H1 (cell line): ENCODE data around the gene TMEM255B. TPM values are rescaled to one million over a fixed set of nuclear protein-coding genes. Genes with fewer than 3 reads are reported as not detected.

Experiments used
- ASH2L ChIP-seq: fragments of 200-600, 300-600 bp; sonication (generic); IDR thresholded peaks from one replicate; pipeline ENCODE4 v1.7.1; 2017; ENCODE audit warnings: low read length
- CEBPB ChIP-seq: IDR thresholded peaks from 2 replicates; pipeline ENCODE4 v1.6.1; 2012; ENCODE audit warnings: low read depth, low read length
- KDM5A ChIP-seq: fragments of 200-600 bp; IDR thresholded peaks from 2 replicates; pipeline ENCODE4 v1.7.1; 2012; ENCODE audit warnings: mild to moderate bottlenecking, low read length, inconsistent platforms, mixed read lengths
- PHF8 ChIP-seq: fragments of 200-600 bp; sonication (generic); conservative IDR thresholded peaks from 2 replicates; pipeline ENCODE4 v1.7.1; 2012; ENCODE audit warnings: low read depth, mild to moderate bottlenecking, inconsistent platforms, low read length, moderate library complexity
- RAD21 ChIP-seq, 2 experiments: IDR thresholded peaks in 1 of 2; conservative IDR thresholded peaks in 1 of 2; 2 replicates each; pipeline ENCODE4 v1.6.1; 2011; ENCODE audit warnings: low read depth in 2 of 2, low read length in 2 of 2, improper control_type of control experiment in 1 of 2, inconsistent platforms in 1 of 2, mild to moderate bottlenecking in 1 of 2, moderate library complexity in 1 of 2
- SP4 ChIP-seq: IDR thresholded peaks from 2 replicates; pipeline ENCODE4 v1.6.1; 2012; ENCODE audit warnings: low read length, inconsistent platforms
- SRF ChIP-seq: IDR thresholded peaks from 2 replicates; pipeline ENCODE4 v1.6.1; 2011; ENCODE audit warnings: mild to moderate bottlenecking, low read depth, low read length, moderate library complexity
- TBP ChIP-seq: IDR thresholded peaks from 2 replicates; pipeline ENCODE4 v1.6.1; 2011; ENCODE audit warnings: low read depth, low read length, improper control_type of control experiment
- polyA plus RNA-seq, 7 experiments: library from polyadenylated mRNA; depleted of rRNA in 3 of 7; stranded (reverse) in 5 of 7; unstranded in 2 of 7; fragments of >200 nt in 5 of 7; fragments of 200-250 nt in 2 of 7; gene quantifications; 1 replicate in 5 of 7; 2 replicates in 1 of 7; 4 replicates in 1 of 7; pipeline versions ENCODE4 v1.2.1 to v1.2.3, GENCODE V29; 2011 to 2013; ENCODE audit warnings: missing spikeins in 2 of 7, mixed read lengths in 2 of 7
- total RNA-seq: library from RNA; stranded (reverse); fragmentation: NEBNext Ultra II Directional; extraction: Animal tissue kit (Norgen Biotek cat#: 25700); gene quantifications from 2 replicates; pipeline ENCODE4 v1.2.1, GENCODE V29; 2021
- TF ChIP-seq, protein P1 (sequence below): fragments of 300-600 bp; sonication (generic); IDR thresholded peaks from 2 replicates; pipeline ENCODE4 v1.7.1; 2012; ENCODE audit warnings: low read length, moderate library complexity, mild to moderate bottlenecking, inconsistent platforms; ENCODE audit not compliant: insufficient replicate concordance

TMEM255B gene
- total and polyA plus RNA-seq, 2 of the 8 experiments (the other 6 are each of a cell fraction or from before 2014, with no cell fraction given) = 3.4 to 4.4 TPM

DNA sequence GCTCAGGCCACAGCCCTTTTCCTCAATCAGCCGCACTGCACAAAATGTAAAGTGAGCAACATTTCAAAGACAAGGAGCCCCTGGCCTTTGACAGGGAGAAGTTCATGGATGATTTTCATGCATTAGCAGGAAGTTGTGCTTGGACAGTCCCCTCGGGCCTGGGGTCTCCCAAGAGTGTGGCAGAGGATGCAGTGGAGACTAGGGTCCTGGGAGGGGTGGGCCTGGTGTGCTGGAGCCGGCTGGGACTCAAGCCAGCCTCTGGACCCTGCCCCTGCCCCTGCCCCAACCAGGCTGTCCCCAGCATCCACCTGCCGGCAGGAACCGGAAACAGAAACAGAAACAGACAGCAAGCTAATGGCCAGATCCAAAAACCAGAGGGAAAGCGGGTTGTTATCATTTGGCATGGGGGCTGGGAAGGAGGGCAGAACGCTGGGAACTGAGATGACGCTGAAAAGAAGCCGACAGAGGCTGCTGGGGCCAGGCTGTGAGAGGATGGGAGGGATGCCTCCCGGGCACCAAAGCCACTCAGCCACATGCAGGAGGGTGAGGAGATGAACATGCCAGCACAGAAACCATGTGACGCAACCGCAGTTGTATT is 102.5 kb downstream of the TMEM255B start (continued):
- no peak for TF ChIP-seq ASH2L
- no peak for TF ChIP-seq RAD21 (IDR thresholded peaks at IDR 0.05 in 1 of 2, conservative IDR thresholded peaks at IDR 0.05 in 1 of 2; ENCODE audit: low read depth in 2 of 2, low read length in 2 of 2)
- TF ChIP-seq SRF = no peak
- TF ChIP-seq TBP = no peak
- TF ChIP-seq CEBPB = no peak
- no peak for TF ChIP-seq PHF8
- TF ChIP-seq SP4 = no peak
- TF ChIP-seq KDM5A = no peak
- TF ChIP-seq, protein P1, sequence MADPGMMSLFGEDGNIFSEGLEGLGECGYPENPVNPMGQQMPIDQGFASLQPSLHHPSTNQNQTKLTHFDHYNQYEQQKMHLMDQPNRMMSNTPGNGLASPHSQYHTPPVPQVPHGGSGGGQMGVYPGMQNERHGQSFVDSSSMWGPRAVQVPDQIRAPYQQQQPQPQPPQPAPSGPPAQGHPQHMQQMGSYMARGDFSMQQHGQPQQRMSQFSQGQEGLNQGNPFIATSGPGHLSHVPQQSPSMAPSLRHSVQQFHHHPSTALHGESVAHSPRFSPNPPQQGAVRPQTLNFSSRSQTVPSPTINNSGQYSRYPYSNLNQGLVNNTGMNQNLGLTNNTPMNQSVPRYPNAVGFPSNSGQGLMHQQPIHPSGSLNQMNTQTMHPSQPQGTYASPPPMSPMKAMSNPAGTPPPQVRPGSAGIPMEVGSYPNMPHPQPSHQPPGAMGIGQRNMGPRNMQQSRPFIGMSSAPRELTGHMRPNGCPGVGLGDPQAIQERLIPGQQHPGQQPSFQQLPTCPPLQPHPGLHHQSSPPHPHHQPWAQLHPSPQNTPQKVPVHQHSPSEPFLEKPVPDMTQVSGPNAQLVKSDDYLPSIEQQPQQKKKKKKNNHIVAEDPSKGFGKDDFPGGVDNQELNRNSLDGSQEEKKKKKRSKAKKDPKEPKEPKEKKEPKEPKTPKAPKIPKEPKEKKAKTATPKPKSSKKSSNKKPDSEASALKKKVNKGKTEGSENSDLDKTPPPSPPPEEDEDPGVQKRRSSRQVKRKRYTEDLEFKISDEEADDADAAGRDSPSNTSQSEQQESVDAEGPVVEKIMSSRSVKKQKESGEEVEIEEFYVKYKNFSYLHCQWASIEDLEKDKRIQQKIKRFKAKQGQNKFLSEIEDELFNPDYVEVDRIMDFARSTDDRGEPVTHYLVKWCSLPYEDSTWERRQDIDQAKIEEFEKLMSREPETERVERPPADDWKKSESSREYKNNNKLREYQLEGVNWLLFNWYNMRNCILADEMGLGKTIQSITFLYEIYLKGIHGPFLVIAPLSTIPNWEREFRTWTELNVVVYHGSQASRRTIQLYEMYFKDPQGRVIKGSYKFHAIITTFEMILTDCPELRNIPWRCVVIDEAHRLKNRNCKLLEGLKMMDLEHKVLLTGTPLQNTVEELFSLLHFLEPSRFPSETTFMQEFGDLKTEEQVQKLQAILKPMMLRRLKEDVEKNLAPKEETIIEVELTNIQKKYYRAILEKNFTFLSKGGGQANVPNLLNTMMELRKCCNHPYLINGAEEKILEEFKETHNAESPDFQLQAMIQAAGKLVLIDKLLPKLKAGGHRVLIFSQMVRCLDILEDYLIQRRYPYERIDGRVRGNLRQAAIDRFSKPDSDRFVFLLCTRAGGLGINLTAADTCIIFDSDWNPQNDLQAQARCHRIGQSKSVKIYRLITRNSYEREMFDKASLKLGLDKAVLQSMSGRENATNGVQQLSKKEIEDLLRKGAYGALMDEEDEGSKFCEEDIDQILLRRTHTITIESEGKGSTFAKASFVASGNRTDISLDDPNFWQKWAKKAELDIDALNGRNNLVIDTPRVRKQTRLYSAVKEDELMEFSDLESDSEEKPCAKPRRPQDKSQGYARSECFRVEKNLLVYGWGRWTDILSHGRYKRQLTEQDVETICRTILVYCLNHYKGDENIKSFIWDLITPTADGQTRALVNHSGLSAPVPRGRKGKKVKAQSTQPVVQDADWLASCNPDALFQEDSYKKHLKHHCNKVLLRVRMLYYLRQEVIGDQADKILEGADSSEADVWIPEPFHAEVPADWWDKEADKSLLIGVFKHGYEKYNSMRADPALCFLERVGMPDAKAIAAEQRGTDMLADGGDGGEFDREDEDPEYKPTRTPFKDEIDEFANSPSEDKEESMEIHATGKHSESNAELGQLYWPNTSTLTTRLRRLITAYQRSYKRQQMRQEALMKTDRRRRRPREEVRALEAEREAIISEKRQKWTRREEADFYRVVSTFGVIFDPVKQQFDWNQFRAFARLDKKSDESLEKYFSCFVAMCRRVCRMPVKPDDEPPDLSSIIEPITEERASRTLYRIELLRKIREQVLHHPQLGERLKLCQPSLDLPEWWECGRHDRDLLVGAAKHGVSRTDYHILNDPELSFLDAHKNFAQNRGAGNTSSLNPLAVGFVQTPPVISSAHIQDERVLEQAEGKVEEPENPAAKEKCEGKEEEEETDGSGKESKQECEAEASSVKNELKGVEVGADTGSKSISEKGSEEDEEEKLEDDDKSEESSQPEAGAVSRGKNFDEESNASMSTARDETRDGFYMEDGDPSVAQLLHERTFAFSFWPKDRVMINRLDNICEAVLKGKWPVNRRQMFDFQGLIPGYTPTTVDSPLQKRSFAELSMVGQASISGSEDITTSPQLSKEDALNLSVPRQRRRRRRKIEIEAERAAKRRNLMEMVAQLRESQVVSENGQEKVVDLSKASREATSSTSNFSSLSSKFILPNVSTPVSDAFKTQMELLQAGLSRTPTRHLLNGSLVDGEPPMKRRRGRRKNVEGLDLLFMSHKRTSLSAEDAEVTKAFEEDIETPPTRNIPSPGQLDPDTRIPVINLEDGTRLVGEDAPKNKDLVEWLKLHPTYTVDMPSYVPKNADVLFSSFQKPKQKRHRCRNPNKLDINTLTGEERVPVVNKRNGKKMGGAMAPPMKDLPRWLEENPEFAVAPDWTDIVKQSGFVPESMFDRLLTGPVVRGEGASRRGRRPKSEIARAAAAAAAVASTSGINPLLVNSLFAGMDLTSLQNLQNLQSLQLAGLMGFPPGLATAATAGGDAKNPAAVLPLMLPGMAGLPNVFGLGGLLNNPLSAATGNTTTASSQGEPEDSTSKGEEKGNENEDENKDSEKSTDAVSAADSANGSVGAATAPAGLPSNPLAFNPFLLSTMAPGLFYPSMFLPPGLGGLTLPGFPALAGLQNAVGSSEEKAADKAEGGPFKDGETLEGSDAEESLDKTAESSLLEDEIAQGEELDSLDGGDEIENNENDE = no peak
